Colonic mucosa (tissue), 4 donors: Measurements from ENCODE around the gene KCNN3. TPM values are rescaled to one million over a fixed set of nuclear protein-coding genes. Genes with fewer than 3 reads are reported as not detected.

Source experiments
- DNase-seq: peaks from one replicate; pipeline ENCODE4 v3.0.0-alpha.2; 2020
- H3K27ac ChIP-seq: fragments of 200-600 bp; one replicate; pipeline ENCODE4 v1.8.0; 2021
- H3K27me3 ChIP-seq: fragments of 200-600 bp; one replicate; pipeline ENCODE4 v1.8.0; 2021
- H3K36me3 ChIP-seq: fragments of 200-600 bp; one replicate; pipeline ENCODE4 v1.8.0; 2021
- H3K4me1 ChIP-seq: fragments of 200-600 bp; one replicate; pipeline ENCODE4 v1.8.0; 2021; ENCODE audit warnings: mild to moderate bottlenecking
- H3K4me3 ChIP-seq: fragments of 200-600 bp; one replicate; pipeline ENCODE4 v1.8.0; 2021
- H3K9ac ChIP-seq, 2 donors: one replicate each; pipeline ENCODE4 v1.7.0; 2013; ENCODE audit warnings: control low read depth in 2 of 2, low read depth in 2 of 2, low read length in 2 of 2
- H3K9me3 ChIP-seq: fragments of 200-600 bp; one replicate; pipeline ENCODE4 v1.8.0; 2021
- intact Hi-C: fragments of 100-400 bp; cut with DNase I; formaldehyde crosslinking; loops from one replicate; pipeline ENCODE4 v1.14.1; 2022
- total RNA-seq, 2 donors: library from RNA; stranded (reverse); fragmentation: NEBNext Ultra II Directional in 1 of 2; extraction: Animal tissue kit (Norgen Biotek cat#: 25700) in 1 of 2; gene quantifications; one replicate each; pipeline ENCODE4 v1.2.1, GENCODE V29; 2021
- TF ChIP-seq, protein P1 (sequence below): fragments of 200-600 bp; IDR thresholded peaks from one replicate; pipeline ENCODE4 v1.8.0; 2022; ENCODE audit warnings: antibody characterized with exemption, mild to moderate bottlenecking
- donor health status: healthy.
- donor health status: DM: no; HTN: no; CAD: no.
- donor health status: DM: no; HTN: no; CAD: no.

The KCNN3 gene
- total RNA-seq, 2 donors from 2014 or later = 0.99 to 2.5 TPM

DNA sequence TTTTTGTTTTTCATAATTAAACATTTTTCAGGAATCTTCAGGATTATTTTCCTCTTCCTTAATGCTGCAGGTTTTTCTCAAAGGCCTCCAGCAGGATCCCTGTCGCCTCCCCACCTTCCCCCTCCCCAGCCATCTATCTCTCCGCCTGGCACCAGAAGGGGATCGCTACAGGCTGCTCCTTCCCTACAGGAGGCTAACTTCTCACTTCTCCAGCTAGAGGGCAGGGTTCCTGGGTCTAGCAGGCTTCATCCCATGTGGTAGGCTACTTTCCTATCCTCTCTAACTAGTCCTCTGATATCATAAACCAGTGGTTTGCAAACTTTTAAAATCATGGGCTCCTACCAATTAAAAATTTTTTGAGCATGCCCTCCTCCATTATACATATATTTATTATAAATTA is 104.1 kb downstream of the KCNN3 start:
- H3K27ac ChIP-seq = no peak overlapping the region
- H3K4me3 ChIP-seq = no peak overlapping the region
- intact Hi-C loops = loop anchor here (10.0 kb wide), 1 partner anchor 201 kb away; the partner anchor contains the start of gene CHRNB2
- peaks cover 9% of the 10 kb centered on the region for H3K27me3 ChIP-seq
- no peaks in the 10 kb centered on the region for H3K4me1 ChIP-seq
- H3K36me3 ChIP-seq = no peaks in the 10 kb centered on the region
- H3K9ac ChIP-seq = no peak overlapping the region
- H3K9me3 ChIP-seq = no peaks in the 10 kb centered on the region
- TF ChIP-seq, protein P1, sequence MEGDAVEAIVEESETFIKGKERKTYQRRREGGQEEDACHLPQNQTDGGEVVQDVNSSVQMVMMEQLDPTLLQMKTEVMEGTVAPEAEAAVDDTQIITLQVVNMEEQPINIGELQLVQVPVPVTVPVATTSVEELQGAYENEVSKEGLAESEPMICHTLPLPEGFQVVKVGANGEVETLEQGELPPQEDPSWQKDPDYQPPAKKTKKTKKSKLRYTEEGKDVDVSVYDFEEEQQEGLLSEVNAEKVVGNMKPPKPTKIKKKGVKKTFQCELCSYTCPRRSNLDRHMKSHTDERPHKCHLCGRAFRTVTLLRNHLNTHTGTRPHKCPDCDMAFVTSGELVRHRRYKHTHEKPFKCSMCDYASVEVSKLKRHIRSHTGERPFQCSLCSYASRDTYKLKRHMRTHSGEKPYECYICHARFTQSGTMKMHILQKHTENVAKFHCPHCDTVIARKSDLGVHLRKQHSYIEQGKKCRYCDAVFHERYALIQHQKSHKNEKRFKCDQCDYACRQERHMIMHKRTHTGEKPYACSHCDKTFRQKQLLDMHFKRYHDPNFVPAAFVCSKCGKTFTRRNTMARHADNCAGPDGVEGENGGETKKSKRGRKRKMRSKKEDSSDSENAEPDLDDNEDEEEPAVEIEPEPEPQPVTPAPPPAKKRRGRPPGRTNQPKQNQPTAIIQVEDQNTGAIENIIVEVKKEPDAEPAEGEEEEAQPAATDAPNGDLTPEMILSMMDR = no peak
- no peak for DNase-seq

DNA sequence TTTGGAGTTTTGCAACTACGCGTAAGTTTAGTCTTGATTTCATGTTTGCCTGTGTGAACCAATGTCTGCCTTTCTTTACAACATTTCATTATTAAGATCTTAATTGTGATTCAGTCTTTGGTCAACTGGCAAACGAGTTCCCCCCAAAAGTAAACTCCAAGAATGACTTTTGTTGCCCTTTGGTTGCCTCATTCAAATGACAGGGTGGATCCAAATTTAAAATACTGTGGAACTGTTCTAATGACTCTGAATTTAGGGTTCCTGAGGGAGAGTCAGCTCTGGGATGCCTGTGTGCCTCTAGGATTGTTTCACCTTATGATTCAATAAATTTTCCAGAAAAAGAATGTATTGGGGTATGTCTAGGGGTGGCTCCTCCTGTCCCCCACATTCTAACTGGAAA is 105.3 kb downstream of the KCNN3 start:
- intact Hi-C loops = loop anchor here (5.0 to 10.0 kb wide), 2 partner anchors 113 to 200 kb away; partner anchors contain the start of gene CHRNB2
- Histone ChIP-seq H3K4me1 (no peaks in the 10 kb centered on the region), H3K4me3 (no peak overlapping the region), H3K27ac (no peak overlapping the region), H3K27me3 (peaks cover 20% of the 10 kb centered on the region), H3K9me3 (no peaks in the 10 kb centered on the region), H3K36me3 (no peaks in the 10 kb centered on the region), H3K9ac (no peak overlapping the region)
- TF ChIP-seq, protein P1 = no peak
- no peak for DNase-seq

DNA sequence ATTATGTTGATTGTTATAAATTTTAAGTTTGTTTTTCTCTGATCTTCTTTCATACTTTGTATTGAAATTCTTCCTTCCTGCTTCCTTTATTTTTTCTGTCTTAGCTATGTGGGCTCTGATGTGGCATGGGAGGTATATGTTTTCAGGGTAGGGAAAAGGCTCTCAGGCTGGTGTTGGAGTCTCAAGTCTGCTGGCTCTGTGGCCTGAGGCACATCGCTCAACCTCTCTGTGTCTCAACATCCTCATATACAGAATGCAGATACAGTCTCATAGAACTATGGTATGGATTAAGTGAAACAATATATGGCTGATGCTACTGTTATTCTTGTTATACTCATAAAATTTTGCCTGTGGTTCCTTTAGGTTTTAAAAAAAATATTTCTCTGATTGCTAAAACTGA is 105.9 kb downstream of the KCNN3 start:
- DNase-seq = no peak
- H3K4me1 ChIP-seq = no peaks in the 10 kb centered on the region
- H3K36me3 ChIP-seq = no peaks in the 10 kb centered on the region
- TF ChIP-seq, protein P1 = no peak
- H3K4me3 ChIP-seq = no peak overlapping the region
- intact Hi-C loops = loop anchor here (5.0 to 10.0 kb wide), 2 partner anchors 113 to 199 kb away; partner anchors contain the start of gene CHRNB2
- peaks cover 20% of the 10 kb centered on the region for H3K27me3 ChIP-seq
- no peaks in the 10 kb centered on the region for H3K9me3 ChIP-seq
- no peak overlapping the region for H3K9ac ChIP-seq
- H3K27ac ChIP-seq = no peak overlapping the region

DNA sequence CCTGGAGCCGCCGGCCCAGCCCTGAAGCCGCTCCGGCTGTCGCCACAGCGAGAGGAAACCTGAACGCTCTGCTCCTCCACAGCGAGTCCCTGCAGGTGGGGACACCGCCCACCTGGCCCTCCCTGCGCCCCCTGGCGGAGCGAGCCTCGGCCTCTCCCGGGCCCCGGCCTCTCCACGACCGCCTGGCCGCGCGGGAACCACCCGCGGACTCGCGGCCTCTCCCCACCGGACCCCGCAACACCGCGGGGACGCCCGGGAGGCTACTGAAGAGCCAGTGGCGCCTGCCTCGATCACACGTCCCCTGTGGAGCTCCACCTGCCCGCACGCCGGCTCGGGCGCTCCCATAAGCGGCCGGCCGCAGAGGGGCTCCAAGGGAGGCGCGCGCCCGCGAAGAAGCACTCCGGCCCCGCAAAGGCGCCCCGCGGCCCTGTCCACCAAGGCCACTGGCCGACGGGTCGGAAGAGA is 109.6 kb downstream of the KCNN3 start:
- Histone ChIP-seq H3K36me3 (no peaks in the 10 kb centered on the region), H3K27me3 (peaks cover 20% of the 10 kb centered on the region), H3K4me3 (peak overlapping the region; percentile 40), H3K27ac (no peak overlapping the region), H3K4me1 (no peaks in the 10 kb centered on the region), H3K9ac (peak overlapping the region in 1 of 2 donors; percentile 56), H3K9me3 (no peaks in the 10 kb centered on the region)
- TF ChIP-seq, protein P1 = peak; percentile 71
- intact Hi-C loops = loop anchor here (5.0 to 10.0 kb wide), 2 partner anchors 117 to 196 kb away; partner anchors contain the start of gene CHRNB2
- peak; percentile 79 for DNase-seq

DNA sequence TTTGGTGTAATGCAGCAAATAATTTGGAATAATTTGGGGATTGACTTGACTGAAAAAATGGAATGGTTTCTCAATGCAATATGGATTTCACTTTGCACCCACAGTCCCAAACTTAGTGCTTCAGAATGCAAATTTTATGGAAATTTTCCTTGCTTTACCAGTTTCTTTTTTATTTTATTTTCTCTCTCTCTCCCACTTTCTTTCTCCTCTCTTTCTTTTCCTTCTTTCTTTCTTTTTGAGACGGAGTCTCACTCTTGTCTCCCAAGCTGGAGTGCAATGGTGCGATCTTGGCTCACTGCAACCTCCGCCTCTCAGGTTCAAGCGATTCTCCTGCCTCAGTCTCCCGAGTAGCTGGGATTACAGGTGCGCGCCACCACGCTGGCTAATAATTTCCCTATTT is 110.3 kb downstream of the KCNN3 start:
- H3K27me3 ChIP-seq = peaks cover 20% of the 10 kb centered on the region

More for the DNA sequence above, 110.3 kb downstream of the KCNN3 start:
- H3K4me3 ChIP-seq = no peak overlapping the region
- no peak overlapping the region for H3K9ac ChIP-seq
- no peaks in the 10 kb centered on the region for H3K9me3 ChIP-seq
- H3K36me3 ChIP-seq = no peaks in the 10 kb centered on the region
- no peak overlapping the region for H3K27ac ChIP-seq
- intact Hi-C loops = loop anchor here (5.0 to 10.0 kb wide), 3 partner anchors 118 to 277 kb away; partner anchors contain the start of gene CHRNB2
- TF ChIP-seq, protein P1 = no peak
- no peaks in the 10 kb centered on the region for H3K4me1 ChIP-seq
- no peak for DNase-seq
